ENCODE measurements around the gene QRICH1.

The QRICH1 gene

DNA sequence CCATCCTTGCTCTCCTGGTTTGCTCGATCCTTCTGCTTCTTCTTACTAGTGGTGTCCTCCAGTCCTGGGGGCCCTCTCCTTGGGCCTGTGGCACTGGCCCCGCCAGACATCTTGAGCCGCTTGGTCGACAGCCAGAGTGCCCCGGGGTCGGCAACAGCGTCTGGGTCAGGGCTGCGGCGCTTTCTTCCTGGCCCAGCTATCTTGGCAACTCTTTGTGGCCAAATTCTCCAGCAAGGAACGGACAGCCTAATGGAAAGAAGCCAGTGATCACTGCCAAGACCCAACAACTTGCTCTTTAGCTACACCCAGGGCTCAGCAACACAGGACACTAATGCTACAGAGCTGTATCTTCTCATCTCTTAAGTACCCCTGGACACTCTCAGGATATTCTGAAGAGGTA lies 25.2 kb upstream of the QRICH1 start:
- no peak for DNase-seq (ENCODE audit: low read depth in 2 of 2)

GRCh38 chr3:49112262-49112661 lies 18.4 kb upstream of the QRICH1 start:
- DNase-seq (ENCODE audit: low read depth in 2 of 2), result no peak

DNA sequence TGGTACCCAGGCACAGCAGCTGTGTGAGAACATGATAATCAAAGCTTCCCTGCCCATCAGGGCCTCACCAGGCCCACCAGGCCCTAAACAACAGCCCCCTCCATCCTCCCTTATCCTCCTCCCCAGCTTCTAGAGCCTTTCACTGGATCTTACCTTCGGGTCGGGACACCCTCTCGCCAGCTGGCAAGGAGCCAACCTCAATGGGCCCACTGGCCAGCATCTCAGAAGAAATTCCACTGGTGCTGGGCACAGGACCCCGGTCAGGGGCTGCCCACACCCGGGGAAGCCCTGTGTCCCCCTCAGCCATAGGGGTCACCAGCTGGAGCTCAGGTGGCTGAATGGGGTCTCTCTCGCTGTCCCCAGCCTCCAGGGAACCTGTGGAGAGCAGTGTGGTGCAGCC lies 17.5 kb upstream of the QRICH1 start:
- no peak for DNase-seq (ENCODE audit: low read depth in 2 of 2)

DNA sequence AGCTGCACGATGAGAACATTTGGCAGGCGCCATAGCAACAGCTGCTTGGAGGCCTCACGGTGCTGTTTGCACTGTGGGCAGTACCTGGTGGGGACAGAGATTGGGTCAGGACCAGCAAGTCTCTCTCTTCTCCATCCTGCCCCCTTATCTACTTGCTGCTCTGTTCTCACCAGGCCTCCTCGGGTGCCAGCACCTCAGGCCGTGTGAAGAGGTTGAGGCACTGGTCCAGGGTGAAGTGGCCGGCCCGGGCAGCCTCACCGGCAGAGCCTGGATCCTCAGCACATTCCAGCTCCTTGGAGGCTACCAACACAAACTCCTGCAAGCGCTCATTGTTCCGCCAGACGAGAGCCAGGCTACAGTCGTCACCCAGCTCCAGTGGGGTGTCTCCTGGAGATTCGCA lies 16.9 kb upstream of the QRICH1 start:
- DNase-seq (ENCODE audit: low read depth in 2 of 2), result no peak

DNA sequence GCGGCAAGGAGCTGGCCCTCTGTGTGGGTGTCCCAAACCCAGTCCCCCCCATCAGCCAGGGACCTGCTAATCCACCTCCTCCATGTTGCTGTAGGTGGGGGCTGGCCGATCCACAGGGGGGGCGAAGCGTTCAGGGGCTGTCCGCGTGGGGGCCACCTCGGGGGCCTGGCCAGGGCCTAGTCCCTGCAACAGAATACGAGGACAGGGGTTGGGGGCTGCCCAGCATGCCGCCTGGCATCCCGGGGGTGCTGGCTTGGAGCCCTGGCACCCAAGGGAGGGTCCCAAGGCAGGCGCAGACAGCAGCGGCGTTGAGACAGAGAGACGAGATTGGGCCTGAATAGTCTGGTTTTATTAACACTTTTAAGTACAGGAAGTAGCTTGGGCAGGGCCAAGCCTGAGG lies 14.5 kb upstream of the QRICH1 start:
- DNase-seq (ENCODE audit: low read depth in 2 of 2), result no peak

DNA sequence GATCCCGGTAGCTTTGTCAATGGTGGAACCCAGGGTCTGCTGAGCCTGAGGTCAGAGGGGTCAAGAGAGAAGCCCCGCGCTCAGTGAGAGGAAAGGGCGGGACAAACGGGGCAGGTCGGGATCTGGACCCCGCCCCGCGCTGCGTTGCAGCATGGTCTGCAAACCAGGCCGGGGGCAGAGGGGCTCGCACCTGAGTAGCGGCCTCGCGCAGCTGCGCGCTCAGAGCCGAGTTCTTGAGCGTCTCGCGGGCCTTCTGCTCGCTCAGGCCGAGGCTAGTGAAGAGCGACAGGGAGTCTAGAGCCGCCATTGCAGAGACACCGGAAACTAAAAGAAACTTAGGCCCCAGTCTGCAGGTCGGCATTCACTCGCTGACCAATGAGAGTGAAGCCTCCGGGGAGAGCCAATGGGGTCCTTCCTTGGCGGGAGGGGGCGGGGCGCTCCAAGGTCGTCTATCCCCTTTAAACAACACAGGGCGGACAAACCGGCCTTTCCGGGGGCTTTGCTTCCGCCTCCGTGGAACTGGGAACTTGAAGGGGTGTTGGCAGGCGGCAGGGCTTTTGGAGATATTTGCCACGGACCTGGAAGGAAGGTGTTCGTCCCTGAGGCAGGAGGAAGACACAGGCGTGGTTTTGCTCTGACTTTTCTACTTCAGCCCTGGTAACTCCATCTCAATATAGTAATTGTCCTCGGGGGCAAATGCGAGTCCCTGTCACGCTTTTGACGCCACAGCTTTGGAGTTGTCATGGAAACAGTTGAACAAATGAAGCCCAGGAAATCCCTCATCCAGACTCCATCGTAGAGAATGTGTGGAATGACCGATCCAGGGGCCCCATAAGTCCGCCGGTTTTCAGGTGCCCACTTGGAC lies 10.8 kb upstream of the QRICH1 start, which contains the start of gene QARS1:
TSS of gene QARS1 (minus strand) at position 331 of the 865 bp plus-strand sequence. CDS start at position 307, 24 bp downstream.
- DNase-seq (ENCODE audit: low read depth in 2 of 2), result peak; percentile 85 to 89

GRCh38 chr3:49104052-49104426 lies 10.2 kb upstream of the QRICH1 start:
- no peak for DNase-seq (ENCODE audit: low read depth in 2 of 2)

DNA sequence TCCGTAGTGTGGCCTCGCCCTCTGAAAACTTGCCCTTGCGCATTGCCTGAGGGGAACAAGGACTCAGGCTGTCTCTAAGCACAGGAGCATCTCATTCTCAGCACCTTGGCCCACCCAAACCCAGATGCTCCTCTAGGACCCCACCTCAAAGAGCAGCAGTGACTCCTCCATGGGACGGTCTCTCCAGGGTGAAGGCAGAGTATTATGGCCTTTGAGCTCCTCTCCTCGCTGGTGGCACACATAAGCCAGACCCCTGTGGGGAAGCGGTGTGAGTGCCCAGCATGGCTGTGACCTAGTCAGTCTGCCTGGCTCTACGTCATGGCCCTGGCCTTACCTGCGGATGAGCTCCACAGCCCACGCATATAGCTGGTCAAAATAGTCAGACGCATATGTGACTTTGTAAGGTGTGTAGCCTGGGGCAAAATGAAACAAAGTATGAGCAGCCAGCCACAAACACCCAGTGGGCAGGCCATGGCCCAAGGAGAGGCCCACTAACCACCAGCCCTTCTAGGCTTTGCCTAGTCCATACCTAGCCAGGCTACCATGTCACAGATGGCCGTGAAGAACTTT lies 6.3 kb upstream of the QRICH1 start:
- no peak for DNase-seq (ENCODE audit: low read depth in 2 of 2)

DNA sequence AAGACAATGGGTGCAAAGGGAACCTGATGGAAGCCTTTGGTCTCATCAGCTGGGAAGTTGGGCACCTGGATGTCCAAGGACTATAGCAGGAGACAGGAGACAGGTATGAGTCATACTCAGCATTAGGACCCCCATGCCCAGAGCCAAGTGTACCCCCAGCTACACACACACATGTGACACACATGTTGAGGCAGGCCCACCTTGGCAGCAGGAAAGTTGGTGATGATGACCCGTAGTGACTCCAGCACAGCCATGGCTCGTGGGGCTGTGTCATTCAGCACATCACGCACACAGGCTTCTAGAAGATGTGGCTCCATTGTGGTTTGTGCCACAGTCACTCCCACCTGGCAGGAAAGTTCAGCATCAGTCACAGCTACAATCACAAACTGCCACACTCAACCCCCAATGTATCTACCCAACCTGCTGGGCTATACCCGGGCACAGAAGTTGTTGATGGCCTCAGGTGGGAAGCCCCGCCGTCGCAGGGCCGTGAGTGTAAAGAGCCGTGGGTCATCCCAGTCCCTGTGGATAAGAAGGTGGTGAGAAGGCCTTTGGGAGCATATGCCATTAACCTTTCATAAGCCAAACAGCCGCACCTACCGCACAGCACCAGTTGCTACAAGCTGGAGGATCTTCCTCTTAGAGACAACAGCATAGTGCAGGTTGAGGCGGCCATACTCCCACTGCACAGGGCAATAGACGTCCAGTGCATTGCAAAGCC lies 5.2 kb upstream of the QRICH1 start:
- no peak for DNase-seq (ENCODE audit: low read depth in 2 of 2)

GRCh38 chr3:49098429-49098828 lies 4.6 kb upstream of the QRICH1 start:
- DNase-seq (ENCODE audit: low read depth in 2 of 2), result no peak

GRCh38 chr3:49092938-49093852 lies 676 bp downstream of the QRICH1 start:
- DNase-seq (ENCODE audit: low read depth in 2 of 2), result peak; percentile 73 to 77

DNA sequence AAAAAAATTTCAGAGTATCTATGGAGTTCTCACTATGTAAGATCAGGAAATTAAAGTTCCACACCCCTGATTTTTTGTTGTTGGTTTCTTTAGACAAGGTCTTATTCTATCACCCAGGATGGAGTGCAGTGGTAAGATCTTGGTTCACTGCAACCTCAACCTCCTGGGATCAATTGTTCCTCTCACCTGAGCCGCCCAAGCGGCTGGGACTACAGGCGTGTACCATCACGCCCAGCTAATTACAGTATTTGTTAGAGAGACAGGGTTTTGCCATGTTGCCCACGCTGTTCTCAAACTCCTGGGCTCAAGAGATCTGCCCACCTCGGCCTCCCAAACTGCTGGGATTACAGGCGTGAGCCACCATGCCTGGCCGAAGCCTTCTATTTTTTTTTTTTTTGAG lies 12.4 kb downstream of the QRICH1 start:
- no peak for DNase-seq (ENCODE audit: low read depth in 2 of 2)

DNA sequence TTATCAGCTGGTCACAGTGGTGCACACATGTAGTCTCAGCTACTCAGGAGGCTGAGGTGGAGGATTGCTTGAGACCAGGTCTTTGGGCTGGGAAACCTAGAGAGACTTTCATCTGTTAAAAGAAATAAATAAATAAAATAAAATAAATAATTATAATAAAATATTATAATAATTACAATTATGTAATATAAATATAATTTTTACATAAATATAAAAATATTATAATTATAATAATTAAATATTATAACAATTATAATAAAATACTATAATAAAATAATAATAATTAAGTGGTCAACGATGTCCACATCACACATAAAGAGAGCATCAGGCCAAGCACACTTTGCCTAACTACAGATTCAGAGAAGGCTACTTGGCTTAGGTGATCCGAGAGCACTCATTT lies 14.6 kb downstream of the QRICH1 start:
- DNase-seq (ENCODE audit: low read depth in 2 of 2), result no peak

GRCh38 chr3:49076646-49077045 lies 17.2 kb downstream of the QRICH1 start:
- DNase-seq (ENCODE audit: low read depth in 2 of 2), result no peak

GRCh38 chr3:49076116-49076515 lies 17.8 kb downstream of the QRICH1 start:
- no peak for DNase-seq (ENCODE audit: low read depth in 2 of 2)

GRCh38 chr3:49058011-49058410 lies 35.9 kb downstream of the QRICH1 start:
- DNase-seq (ENCODE audit: low read depth in 2 of 2), result no peak

DNA sequence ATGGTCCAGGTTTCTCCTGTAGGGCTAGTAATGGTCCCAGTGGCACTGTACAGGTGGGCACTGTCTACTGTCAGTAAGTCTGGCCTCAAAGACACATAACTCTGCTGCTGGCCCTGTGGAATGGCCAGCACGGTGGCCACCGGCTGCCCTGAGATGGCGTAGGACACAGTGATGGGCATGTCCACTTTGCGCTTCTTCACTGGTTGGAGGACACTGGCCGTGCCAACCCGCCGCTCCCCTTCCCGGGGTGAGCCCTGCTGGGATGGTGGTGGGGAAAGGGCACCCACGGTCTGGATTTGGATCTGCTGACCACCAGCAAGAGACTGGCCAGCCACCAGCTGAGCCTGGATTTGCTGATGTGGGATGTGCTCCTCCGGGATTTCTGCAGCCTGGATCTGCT lies 36.6 kb downstream of the QRICH1 start:
- DNase-seq (ENCODE audit: low read depth in 2 of 2), result no peak

- no peak for DNase-seq (ENCODE audit: low read depth in 2 of 2)
These were observed 39.5 kb downstream of the QRICH1 start for GRCh38 chr3:49054344-49054862.

DNA sequence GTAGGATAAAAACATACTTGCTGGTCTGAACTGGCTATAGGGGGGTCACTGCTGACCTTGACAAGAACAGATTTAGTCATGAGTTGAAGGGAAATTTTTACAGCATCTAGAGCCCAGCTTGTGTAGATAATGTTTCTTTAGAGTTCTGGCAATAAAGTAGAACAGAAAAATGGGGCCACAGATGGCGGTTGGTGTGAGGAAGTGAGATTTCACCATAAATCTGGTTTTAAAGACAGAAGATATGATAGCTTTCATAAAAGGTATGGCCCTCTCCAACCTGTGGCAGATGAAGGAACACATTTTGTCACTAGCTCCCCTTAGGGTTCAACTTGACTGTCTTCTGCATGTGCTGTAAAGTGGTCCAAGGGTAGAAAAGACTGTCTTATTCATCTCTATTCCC lies 40.3 kb downstream of the QRICH1 start:
- DNase-seq (ENCODE audit: low read depth in 2 of 2), result no peak

- DNase-seq (ENCODE audit: low read depth in 2 of 2), result no peak
These were observed 58.6 kb downstream of the QRICH1 start for GRCh38 chr3:49035281-49035680.

- DNase-seq (ENCODE audit: low read depth in 2 of 2), result no peak
These were observed 59.2 kb downstream of the QRICH1 start for GRCh38 chr3:49034650-49035049.

All from stimulated activated CD4-positive, alpha-beta T cell treated with anti-CD3 and anti-CD28 coated beads, Interleukin-4, amount 100 ng/mL, for 48 hours (primary cell).